GM12878 (cell line): ENCODE results near the gene MAFG. TPM values are rescaled to one million over a fixed set of nuclear protein-coding genes. Genes with fewer than 3 reads are reported as not detected.

ENCODE experiments used
- ATAC-seq: fragments of 200-7000 bp; cut with Tn5 transposase; 3 replicates; pipeline ENCODE4 v1.9.1; 2020; ENCODE audit warnings: mild to moderate bottlenecking, moderate library complexity
- BruUV-seq: library from RNA; stranded (reverse); fragments of 400-500 nt; replicated peaks from 2 replicates; lab custom pipeline; 2021; lab: Mats Ljungman, UMichigan
- CTCF ChIA-PET: fragments of 300-600 bp; sonication (Branson Sonifier 250); formaldehyde crosslinking; extraction: SDS; loops from one replicate; lab custom pipeline; 2021; ENCODE audit warnings: inconsistent platforms; lab: Yijun Ruan, JAX
- POLR2A ChIA-PET: fragments of 350-600 bp; formaldehyde crosslinking; extraction: SDS; loops from one replicate; lab custom pipeline; 2021; ENCODE audit warnings: inconsistent platforms; lab: Charles Lee
- RAD21 ChIA-PET: fragments of 300-600 bp; sonication (Branson Sonifier 250); formaldehyde crosslinking; loops from one replicate; lab custom pipeline; 2023; ENCODE audit warnings: antibody characterized with exemption; ENCODE audit not compliant: unreplicated experiment; lab: Charles Lee
- SMC1A ChIA-PET: fragments of 300-600 bp; sonication (Branson Sonifier 250); formaldehyde crosslinking; loops from one replicate; lab custom pipeline; 2023; ENCODE audit not compliant: unreplicated experiment, uncharacterized antibody; lab: Charles Lee
- DNase-seq: peaks from one replicate; pipeline ENCODE4 v3.0.0-alpha.2; 2011; ENCODE audit warnings: low read depth, low spot score
- FAIRE-seq: peaks from 3 replicates; lab custom pipeline; 2011; peaks lifted over from hg19 to GRCh38; lab: Jason Lieb, UNC
- H2AFZ ChIP-seq: 2 replicates; pipeline ENCODE4 v1.6.0; 2011; ENCODE audit warnings: low read depth, low read length, control low read depth; ENCODE audit not compliant: control insufficient read depth
- H3K27ac ChIP-seq: 2 replicates; pipeline ENCODE4 v1.5.1; 2011; ENCODE audit warnings: control low read depth; ENCODE audit not compliant: control insufficient read depth, insufficient read depth
- H3K27me3 ChIP-seq, 2 experiments: replicated peaks in 1 of 2; 2 replicates each; pipeline versions ENCODE4 v1.6.0 to v1.6.1; 2011; ENCODE audit warnings: low read length in 1 of 2; ENCODE audit not compliant: control insufficient read depth in 2 of 2, insufficient read depth in 2 of 2
- H3K36me3 ChIP-seq, 2 experiments: 2 replicates each; pipeline ENCODE4 v1.5.1; 2011; ENCODE audit warnings: low read length in 1 of 2; ENCODE audit not compliant: control insufficient read depth in 2 of 2, insufficient read depth in 2 of 2
- H3K4me1 ChIP-seq: 2 replicates; pipeline ENCODE4 v1.6.1; 2011; ENCODE audit warnings: mild to moderate bottlenecking, low read length, moderate library complexity, mixed read lengths; ENCODE audit not compliant: control insufficient read depth, insufficient read depth
- H3K4me2 ChIP-seq: 2 replicates; pipeline ENCODE4 v1.6.0; 2011; ENCODE audit warnings: control low read depth; ENCODE audit not compliant: control insufficient read depth, insufficient read depth
- H3K4me3 ChIP-seq: fragments of 200-600 bp; sonication (generic); 2 replicates; pipeline ENCODE4 v1.5.1; 2016
- H3K79me2 ChIP-seq: 2 replicates; pipeline ENCODE4 v1.6.0; 2011; ENCODE audit warnings: low read length; ENCODE audit not compliant: control insufficient read depth, insufficient read depth
- H3K9ac ChIP-seq: 2 replicates; pipeline ENCODE4 v1.8.0; 2011; ENCODE audit warnings: low read length, control low read depth, mixed read lengths; ENCODE audit not compliant: control insufficient read depth, insufficient read depth
- H3K9me3 ChIP-seq: replicated peaks from 3 replicates; pipeline ENCODE4 v1.5.1; 2011; ENCODE audit warnings: mild to moderate bottlenecking, low read length; ENCODE audit not compliant: control insufficient read depth, insufficient read depth
- H4K20me1 ChIP-seq: 2 replicates; pipeline ENCODE4 v1.6.0; 2011; ENCODE audit not compliant: control insufficient read depth, insufficient read depth
- FOS ChIP-seq: IDR thresholded peaks from 3 replicates; pipeline ENCODE4 v1.6.1; 2011; ENCODE audit warnings: borderline replicate concordance; ENCODE audit not compliant: insufficient read length; ENCODE audit errors: extremely low read depth
- MLLT1 ChIP-seq: fragments of 450-650 bp; IDR thresholded peaks from 2 replicates; pipeline ENCODE4 v1.6.1; 2016; ENCODE audit warnings: mild to moderate bottlenecking
- NBN ChIP-seq: fragments of 450-650 bp; IDR thresholded peaks from 2 replicates; pipeline ENCODE4 v1.6.1; 2016
- whole genome bisulfite sequencing: methylation state at CpG from one replicate; pipeline ENCODE4 v1.1.6; 2016; ENCODE audit warnings: low lambda C conversion rate; ENCODE audit not compliant: insufficient replicate concordance, insufficient coverage; ENCODE audit errors: missing lambda C conversion rate; 5-methylcytosine and 5-hydroxymethylcytosine counted together
- in situ Hi-C: fragments of 300-500 bp; cut with MboI; formaldehyde crosslinking; loops from 9 replicates; pipeline ENCODE4 v1.14.3; 2018; ENCODE audit warnings: mixed read lengths
- intact Hi-C: fragments of 100-400 bp; cut with micrococcal nuclease; formaldehyde crosslinking; loops from one replicate; pipeline ENCODE4 v1.14.2; 2022; ENCODE audit not compliant: unreplicated experiment
- polyA plus RNA-seq, 11 experiments: library from polyadenylated mRNA; depleted of rRNA in 4 of 11; unstranded in 6 of 11; stranded (reverse) in 5 of 11; fragments of >200 nt; fragmentation: Nextera tagmentation in 4 of 11; fragmentation: Illumina TruSeq in 1 of 11; extraction: Ambion mirVana in 4 of 11; extraction: Trizol in 1 of 11; gene quantifications; 1 replicate in 1 of 11; 2 replicates in 10 of 11; pipeline versions ENCODE4 v1.2.1 to v1.2.3, GENCODE V29; 2011 to 2016; ENCODE audit warnings: inconsistent platforms in 2 of 11, missing spikeins in 2 of 11, low read depth in 1 of 11
- total RNA-seq, 4 experiments: library from RNA; depleted of rRNA in 3 of 4; stranded (reverse); fragments of >200 nt in 3 of 4; fragmentation: Illumina TruSeq in 1 of 4; extraction: Trizol in 1 of 4; gene quantifications; 2 replicates each; pipeline versions ENCODE4 v1.2.1 to v1.2.3, GENCODE V29; 2013 to 2021

The MAFG gene
- total and polyA plus RNA-seq, 10 of the 15 experiments (the other 5 are each of a cell fraction or from before 2014, with no cell fraction given), result 0.48 to 20.1 (median 7.6) TPM

DNA sequence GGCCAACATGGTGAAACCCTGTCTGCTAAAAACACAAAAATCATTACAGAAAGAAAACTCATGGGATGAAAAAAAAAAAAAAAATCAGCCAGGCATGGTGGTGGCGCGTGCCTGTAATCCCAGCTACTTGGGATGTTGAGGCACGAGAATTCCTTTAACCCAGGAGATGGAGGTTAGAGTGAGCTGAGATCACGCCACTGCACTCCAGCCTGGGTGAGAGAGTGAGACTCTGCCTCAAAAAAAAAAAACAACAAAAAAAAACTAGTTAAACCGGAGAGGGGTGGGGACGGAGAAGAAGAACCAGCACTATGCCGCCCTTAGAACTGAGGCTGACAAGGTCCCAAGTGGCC is 40.8 kb upstream of the MAFG start:
- Histone ChIP-seq H3K27me3 (peaks cover 1 to 5% of the 10 kb centered on the region in 2 experiments; a peak in 3 of 4 replicates), H3K4me1 (peaks cover 18% of the 10 kb centered on the region), H4K20me1 (no peaks in the 10 kb centered on the region), H3K36me3 (no peaks in the 10 kb centered on the region), H2AFZ (peak overlapping the region; percentile 77; the same call in 1 of the 2 replicates), H3K9ac (no peak overlapping the region; the same call in 1 of the 2 replicates), H3K9me3 (peaks cover under 1% of the 10 kb centered on the region; the same call in 2 of the 3 replicates), H3K27ac (no peak overlapping the region), H3K4me3 (no peak overlapping the region), H3K4me2 (peak overlapping the region; percentile 28; the same call in 1 of the 2 replicates), H3K79me2 (no peaks in the 10 kb centered on the region)
- RAD21 ChIA-PET, result interaction anchor here (0.7 to 1.9 kb wide), 4 partner anchors 9 to 54 kb away, joined by 3 to 12 read pairs (median 6); partner anchors contain the start of genes CENPX and LRRC45
- whole genome bisulfite sequencing, result 89% methylated on average over 6 of the region's 7 CpGs
- intact Hi-C loops, result loop anchor here (5.0 kb wide), 1 partner anchor 41 kb away; the partner anchor contains the start of gene MAFG
- POLR2A ChIA-PET, result interaction anchor here (0.6 to 2.3 kb wide), 10 partner anchors 8 to 784 kb away, joined by 3 to 18 read pairs (median 3); partner anchors contain the start of genes ASPSCR1 and DCXR
- FAIRE-seq, result no peak
- CTCF ChIA-PET, result interaction anchor here (1.1 to 2.9 kb wide), 3 partner anchors 43 to 62 kb away, joined by 3 to 28 read pairs (median 6); partner anchors contain the start of genes CENPX and LRRC45
- no TSS peak for BruUV-seq
- in situ Hi-C loops, result no loop called here
- SMC1A ChIA-PET, result interaction anchor here (0.6 to 2.0 kb wide), 5 partner anchors 8 to 169 kb away, joined by 3 to 9 read pairs (median 4); partner anchors contain the start of genes ASPSCR1 and DCXR
- no peak for DNase-seq
- ATAC-seq, result no peak
- TF ChIP-seq FOS (no peak), MLLT1 (peak; percentile 41; the same call in 1 of the 2 replicates), NBN (0 out of 2 replicates have a peak, but pooled peaks have one; percentile 19)
